ENCODE measurements around the gene NOS3. TPM values are rescaled to one million over a fixed set of nuclear protein-coding genes. Genes with fewer than 3 reads are reported as not detected.
A peak's percentile ranks its signal among the peaks of the same experiment; 100 is the strongest.

Gene NOS3
- total RNA-seq, 1 donor from 2014 or later, result 26.6 TPM

GRCh38 chr7:150950496-150951180 lies 40.2 kb upstream of the NOS3 start:
- intact Hi-C loops (cut with DNase I), result no loop called here
- DNase-seq (ENCODE audit: low spot score) (no peak), ATAC-seq (no peak)

GRCh38 chr7:150951181-150951520 lies 39.7 kb upstream of the NOS3 start:
- no peak for ATAC-seq
- DNase-seq (ENCODE audit: low spot score), result peak; percentile 54
- intact Hi-C loops (cut with DNase I), result no loop called here

GRCh38 chr7:150951521-150951920 lies 39.3 kb upstream of the NOS3 start:
- DNase-seq (ENCODE audit: low spot score), result no peak
- no peak for ATAC-seq
- intact Hi-C loops (cut with DNase I), result no loop called here

- ATAC-seq (no peak), DNase-seq (ENCODE audit: low spot score) (no peak)
- intact Hi-C loops (cut with DNase I), result no loop called here
These were observed 38.3 kb upstream of the NOS3 start for GRCh38 chr7:150952331-150953050.

GRCh38 chr7:150953061-150953997 lies 37.5 kb upstream of the NOS3 start:
- ATAC-seq (no peak), DNase-seq (ENCODE audit: low spot score) (no peak)
- intact Hi-C loops (cut with DNase I), result no loop called here

GRCh38 chr7:150954201-150954985 lies 36.4 kb upstream of the NOS3 start:
- ATAC-seq, result no peak
- no peak for DNase-seq (ENCODE audit: low spot score)
- intact Hi-C loops (cut with DNase I), result no loop called here

- ATAC-seq (no peak), DNase-seq (ENCODE audit: low spot score) (no peak)
- intact Hi-C loops (cut with DNase I), result no loop called here
These were observed 35.8 kb upstream of the NOS3 start for GRCh38 chr7:150954986-150955518.

- ATAC-seq (peak; percentile 61), DNase-seq (ENCODE audit: low spot score) (no peak)
- intact Hi-C loops (cut with DNase I), result no loop called here
These were observed 35.1 kb upstream of the NOS3 start for GRCh38 chr7:150955519-150956394.

GRCh38 chr7:150956395-150957132 lies 34.3 kb upstream of the NOS3 start:
- DNase-seq (ENCODE audit: low spot score) (no peak), ATAC-seq (no peak)
- intact Hi-C loops (cut with DNase I), result no loop called here

- no peak for DNase-seq (ENCODE audit: low spot score)
- intact Hi-C loops (cut with DNase I), result no loop called here
- no peak for ATAC-seq
These were observed 33.4 kb upstream of the NOS3 start for GRCh38 chr7:150957133-150958020.

- intact Hi-C loops (cut with DNase I), result no loop called here
- no peak for DNase-seq (ENCODE audit: low spot score)
These were observed 32.7 kb upstream of the NOS3 start for GRCh38 chr7:150958062-150958552.

GRCh38 chr7:150958597-150958996 lies 32.2 kb upstream of the NOS3 start:
- DNase-seq (ENCODE audit: low spot score) (no peak), ATAC-seq (no peak)
- intact Hi-C loops (cut with DNase I), result no loop called here

More at GRCh38 chr7:150958062-150958552, 32.7 kb upstream of the NOS3 start:
- no peak for ATAC-seq

GRCh38 chr7:150959081-150959480 lies 31.7 kb upstream of the NOS3 start:
- DNase-seq (ENCODE audit: low spot score) (no peak), ATAC-seq (no peak)
- intact Hi-C loops (cut with DNase I), result no loop called here

GRCh38 chr7:150959739-150960734 lies 30.8 kb upstream of the NOS3 start:
- no peak for DNase-seq (ENCODE audit: low spot score)
- ATAC-seq, result no peak
- intact Hi-C loops (cut with DNase I), result no loop called here
